Stimulated activated CD8-positive, alpha-beta memory T cell treated with anti-CD3 and anti-CD28 coated beads, Interleukin-7, amount 100 ng/mL, for 4 hours (primary cell): ENCODE results near the gene FOXO3.

Source experiments
- DNase-seq, 2 donors: peaks; one replicate each; pipeline ENCODE4 v3.0.0-alpha.2; 2020; ENCODE audit warnings: low read depth in 2 of 2

The FOXO3 gene

GRCh38 chr6:108594640-108595039, 33.9 kb downstream of the FOXO3 start:
- DNase-seq: no peak

DNA sequence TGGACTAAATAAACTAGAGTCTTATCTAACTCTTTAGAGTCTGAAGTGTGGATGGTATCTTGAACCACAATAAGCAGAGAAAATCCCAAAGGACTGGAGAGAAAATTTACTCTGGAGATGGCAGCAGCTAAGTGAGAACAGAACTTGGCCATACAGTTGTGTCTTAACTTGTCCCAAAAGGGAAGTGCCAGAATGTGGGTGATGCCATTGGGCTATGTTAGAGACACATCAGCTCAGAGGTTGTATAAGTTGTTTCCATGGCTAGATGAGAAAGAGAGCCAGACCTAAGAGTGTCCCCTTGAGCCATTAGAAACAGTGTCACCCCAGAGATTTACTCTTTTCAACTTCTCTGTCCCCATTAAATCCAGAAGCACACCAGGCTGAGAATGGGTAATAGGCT, 36.2 kb downstream of the FOXO3 start:
- DNase-seq: no peak

DNA sequence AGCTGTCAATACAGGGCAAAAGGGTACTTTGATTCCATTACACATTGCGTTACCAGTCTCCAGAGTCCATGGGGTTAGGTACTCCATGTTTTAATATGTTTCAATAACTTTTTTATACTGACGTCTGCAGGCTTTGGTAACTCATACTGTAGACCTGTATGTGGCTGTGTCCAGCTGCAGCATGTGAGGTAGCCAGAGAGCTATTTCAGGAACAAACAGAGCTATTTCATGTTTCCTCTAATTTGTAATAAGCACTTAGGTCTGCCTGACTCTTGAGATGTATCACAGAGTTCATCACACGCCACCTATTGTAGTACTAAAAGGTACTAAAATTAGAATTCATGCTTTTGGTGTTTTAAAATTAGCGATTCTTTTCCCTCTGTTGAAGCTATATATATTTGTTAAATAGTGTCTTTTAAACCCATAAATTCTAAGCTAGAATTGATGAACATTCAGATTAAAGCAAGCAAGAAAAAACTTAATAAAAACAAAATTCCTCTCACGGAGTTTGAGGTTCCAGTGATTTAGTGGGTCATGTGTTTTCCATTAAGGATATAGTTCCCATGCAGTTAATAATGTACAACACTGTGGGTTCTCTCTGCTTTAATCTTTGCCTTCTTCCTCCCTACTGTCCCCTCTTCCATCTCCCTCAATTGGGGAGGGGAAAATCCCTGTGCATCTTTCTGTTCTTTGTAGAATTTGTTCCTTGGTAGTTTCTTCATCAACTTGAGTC, 37.0 kb downstream of the FOXO3 start:
- DNase-seq: no peak

- no peak for DNase-seq
These were observed 37.7 kb downstream of the FOXO3 start for GRCh38 chr6:108598305-108598863.

- DNase-seq: no peak
These were observed 43.4 kb downstream of the FOXO3 start for GRCh38 chr6:108604156-108604555.

DNA sequence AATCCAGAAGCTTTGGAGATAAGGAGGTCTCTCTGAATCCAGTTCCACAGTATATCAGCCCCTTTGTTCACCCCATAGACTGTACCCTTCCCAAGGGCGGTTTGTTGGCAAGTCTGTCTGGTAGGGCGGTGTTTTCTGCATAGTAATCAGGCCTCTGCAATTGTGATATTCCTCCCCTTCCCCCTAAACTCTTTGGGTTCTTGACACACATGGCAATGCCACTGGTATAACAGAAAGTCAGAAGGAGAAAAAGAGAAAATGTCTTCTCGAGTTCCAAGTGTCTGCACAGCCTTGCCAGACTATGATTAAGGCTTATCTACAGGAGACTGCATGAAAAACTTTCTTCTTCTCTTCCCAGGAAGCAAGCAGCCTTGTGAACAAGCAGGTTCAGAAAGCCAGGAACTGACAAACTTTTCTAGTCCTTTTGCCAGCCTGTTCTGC, 45.6 kb downstream of the FOXO3 start:
- DNase-seq: no peak

DNA sequence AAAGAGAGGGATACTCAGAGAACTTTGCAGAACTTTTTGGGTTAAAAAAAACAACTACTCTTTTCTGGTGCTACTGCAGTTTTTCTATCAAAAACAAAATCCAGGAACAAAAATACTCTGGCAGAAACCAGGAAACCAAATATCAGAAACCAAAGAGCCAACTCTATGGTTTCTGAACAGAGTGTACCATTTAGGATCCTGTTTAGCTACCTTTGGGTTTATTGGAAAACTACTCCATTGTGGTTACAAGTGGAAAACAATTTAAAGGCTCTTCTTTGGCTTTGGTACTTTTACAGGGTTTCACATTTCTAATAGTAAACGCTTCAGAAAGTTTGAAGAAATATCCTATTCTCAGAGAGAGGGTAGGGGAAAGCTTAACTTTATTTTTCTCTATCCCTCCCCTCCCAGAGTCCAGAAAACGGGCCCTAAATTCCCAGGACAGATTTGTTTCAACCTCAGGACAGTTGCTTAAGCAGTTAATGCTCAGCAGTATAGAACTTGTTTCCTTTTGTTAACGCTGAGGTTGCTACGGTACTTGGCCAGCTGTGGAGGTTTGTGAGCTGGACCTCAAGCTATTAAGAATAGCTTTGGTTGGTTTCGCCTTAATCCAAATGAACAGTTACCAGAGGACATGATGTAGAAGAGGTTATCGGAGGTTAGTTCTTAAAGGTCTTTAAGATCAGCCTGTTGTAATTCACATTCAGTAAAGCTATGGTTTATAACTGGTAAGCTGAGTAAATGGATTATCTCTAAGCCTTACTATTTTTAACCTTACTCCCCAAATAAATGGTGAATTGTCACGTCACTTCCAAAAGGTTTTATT, 47.9 kb downstream of the FOXO3 start:
- no peak for DNase-seq

DNA sequence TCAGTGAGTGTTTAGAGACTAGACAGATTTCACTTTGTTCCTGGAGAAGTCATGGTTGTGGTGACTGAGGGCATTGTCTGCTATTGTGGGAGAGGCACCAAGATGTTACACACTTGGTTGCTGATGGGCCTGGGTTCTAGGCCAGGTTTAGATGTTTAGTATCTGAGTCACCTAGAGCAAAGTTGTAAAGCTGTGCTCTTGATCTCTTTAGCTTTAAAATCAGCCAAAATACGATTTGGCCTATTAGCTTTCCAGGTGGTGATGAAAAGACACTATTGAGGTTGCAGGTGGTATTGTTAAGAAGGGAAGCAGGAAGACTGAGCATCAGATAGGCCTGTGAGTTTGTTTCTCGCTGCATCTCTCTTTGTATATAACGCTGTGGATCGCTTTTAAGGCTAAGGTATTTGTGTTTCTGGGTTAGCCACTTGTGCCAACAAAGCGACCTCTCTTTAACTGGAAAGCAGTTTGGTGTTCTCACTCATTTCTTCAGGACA, 48.6 kb downstream of the FOXO3 start:
- DNase-seq: no peak

DNA sequence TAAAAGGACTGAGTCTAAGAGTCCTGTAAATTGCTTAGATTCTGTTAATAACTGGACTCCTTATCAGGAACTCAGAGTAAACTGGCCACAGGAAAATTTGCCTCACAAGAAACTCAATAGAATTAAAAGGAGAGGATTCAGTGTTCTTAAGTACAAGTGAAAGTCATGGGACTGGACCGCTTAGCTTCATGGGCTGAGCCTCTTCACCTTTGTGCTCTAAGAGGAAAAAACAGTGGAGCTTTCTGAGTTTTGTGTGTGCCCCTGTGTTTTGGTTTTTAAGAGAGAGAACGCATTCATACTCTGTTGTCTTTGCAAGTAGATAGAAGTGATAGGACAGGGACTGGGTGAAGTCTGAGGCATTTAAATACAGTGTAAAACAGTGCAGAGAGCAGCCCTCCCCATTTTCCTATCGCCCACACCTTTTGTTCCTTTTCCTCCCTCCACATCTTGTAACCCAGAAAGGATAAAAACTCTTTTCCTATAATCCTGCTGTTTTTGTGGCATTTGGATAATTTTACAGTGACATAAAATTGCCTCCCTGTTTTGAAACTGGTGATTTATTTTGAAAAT, 49.6 kb downstream of the FOXO3 start:
- DNase-seq: no peak

- DNase-seq: no peak
These were observed 50.4 kb downstream of the FOXO3 start for GRCh38 chr6:108610957-108611586.

DNA sequence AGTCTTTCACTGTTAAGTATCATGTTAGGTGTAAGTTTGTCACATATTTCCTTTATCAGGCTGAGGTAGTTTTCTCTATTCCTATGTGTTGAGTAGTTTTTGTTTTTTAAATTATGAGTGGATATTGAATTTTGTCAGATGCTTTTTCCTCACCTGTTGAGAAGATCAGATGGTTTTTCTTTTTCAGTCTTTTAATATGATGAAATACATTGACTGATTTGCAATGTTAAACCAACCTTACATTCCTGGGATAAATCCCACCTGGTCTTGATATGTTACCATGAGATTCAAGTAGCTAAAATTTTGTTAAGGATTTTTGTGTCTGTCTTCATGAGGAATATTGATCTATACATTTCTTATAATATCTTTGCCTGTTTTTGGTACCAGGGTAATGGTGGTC, 52.1 kb downstream of the FOXO3 start:
- no peak for DNase-seq

- no peak for DNase-seq
These were observed 55.8 kb downstream of the FOXO3 start for GRCh38 chr6:108616544-108616943.

GRCh38 chr6:108616973-108617372, 56.3 kb downstream of the FOXO3 start:
- DNase-seq: no peak

GRCh38 chr6:108618623-108619152, 58.0 kb downstream of the FOXO3 start:
- DNase-seq: no peak

DNA sequence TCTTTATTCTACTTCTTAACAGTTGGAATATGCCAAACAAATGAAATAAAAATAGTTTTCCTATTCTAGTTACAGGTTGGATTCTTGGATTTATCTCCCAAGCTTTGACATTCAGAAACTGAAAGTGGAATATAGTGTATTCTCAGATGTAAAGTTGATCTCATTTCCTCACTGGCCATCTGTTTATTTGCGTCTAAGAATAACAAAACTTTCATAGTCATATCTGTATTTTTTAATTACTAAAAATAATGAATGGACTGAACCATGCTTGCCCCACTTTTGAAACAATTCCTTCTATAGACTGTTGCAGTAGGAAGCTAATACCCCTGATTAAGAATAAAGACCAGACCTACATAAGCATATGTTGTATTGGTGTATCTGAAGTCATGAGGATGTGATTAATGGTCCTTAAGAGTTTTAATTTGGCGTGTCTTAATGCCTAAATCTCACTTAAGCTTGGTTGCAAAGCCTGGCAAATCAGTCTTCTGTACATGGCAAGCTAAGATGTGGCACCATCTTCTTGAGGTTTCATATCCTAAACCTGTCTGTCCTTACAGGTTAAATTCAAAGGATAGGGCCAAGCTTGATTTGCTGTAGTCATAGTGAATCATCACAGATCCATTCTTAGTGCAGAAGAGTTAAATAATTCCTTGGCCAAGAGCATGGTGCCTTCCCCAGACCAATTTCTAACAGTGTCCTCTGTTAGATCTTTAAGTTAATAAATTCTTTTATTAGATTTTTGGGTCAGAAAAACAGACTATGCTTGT, 58.9 kb downstream of the FOXO3 start:
- no peak for DNase-seq

DNA sequence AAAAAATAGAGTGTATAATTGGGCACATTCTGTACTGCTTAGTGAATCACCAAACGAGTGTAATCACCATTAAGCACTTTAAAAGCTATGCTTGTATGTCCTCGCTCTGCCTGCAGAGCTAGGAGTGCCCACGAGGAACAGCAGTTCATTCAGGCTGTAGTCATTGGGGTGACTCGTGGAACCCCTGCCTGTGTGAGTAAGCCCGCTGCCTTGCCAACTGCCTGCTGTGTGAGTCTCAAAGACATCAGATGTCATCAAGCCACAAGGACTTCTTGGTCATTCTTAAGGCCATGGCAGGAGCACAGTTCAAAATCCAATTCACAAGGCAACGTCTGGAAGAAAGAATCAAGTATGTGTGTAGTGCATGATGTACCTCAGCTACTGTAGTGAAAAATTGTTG, 60.4 kb downstream of the FOXO3 start:
- no peak for DNase-seq

GRCh38 chr6:108622641-108623298, 62.1 kb downstream of the FOXO3 start:
- DNase-seq: no peak

- DNase-seq: no peak
These were observed 63.3 kb downstream of the FOXO3 start for GRCh38 chr6:108623995-108624394.

GRCh38 chr6:108625581-108625980, 64.9 kb downstream of the FOXO3 start:
- DNase-seq: no peak

GRCh38 chr6:108626777-108627176, 66.1 kb downstream of the FOXO3 start:
- no peak for DNase-seq
